WERI-Rb-1 (cell line): ENCODE data around the gene CCDC93.
"Not testable (repeated sequence)": the region's sequence is repeated elsewhere in the genome, so short reads cannot be mapped to it uniquely, and the experiment has no call there.

Experiments used
- DNase-seq: peaks from one replicate; pipeline ENCODE4 v3.0.0-alpha.2; 2020
- H3K27ac ChIP-seq: fragments of 250-450 bp; sonication (Bioruptor Pico); 2 replicates; pipeline ENCODE4 v1.5.1; 2020; ENCODE audit warnings: mild to moderate bottlenecking, moderate library complexity
- H3K27me3 ChIP-seq: fragments of 250-450 bp; sonication (Bioruptor Pico); 2 replicates; pipeline ENCODE4 v1.5.1; 2021; ENCODE audit warnings: mild to moderate bottlenecking, low read depth, moderate library complexity; ENCODE audit not compliant: insufficient read depth, severe bottlenecking
- H3K36me3 ChIP-seq: fragments of 250-450 bp; sonication (Bioruptor Pico); 2 replicates; pipeline ENCODE4 v1.5.1; 2020; ENCODE audit warnings: mild to moderate bottlenecking, moderate library complexity
- H3K4me3 ChIP-seq: 2 replicates; pipeline ENCODE4 v1.5.1; 2011; ENCODE audit warnings: low read depth, mild to moderate bottlenecking, control low read depth, low read length
- H3K9me3 ChIP-seq: fragments of 250-450 bp; sonication (Bioruptor Pico); 2 replicates; pipeline ENCODE4 v1.5.1; 2021; ENCODE audit warnings: mild to moderate bottlenecking, moderate library complexity; ENCODE audit not compliant: severe bottlenecking
- TF ChIP-seq, protein P1 (sequence below): IDR thresholded peaks from 2 replicates; pipeline ENCODE4 v1.5.1; 2011; ENCODE audit warnings: low read depth, mild to moderate bottlenecking, control low read depth, inconsistent platforms, low read length

Gene CCDC93

DNA sequence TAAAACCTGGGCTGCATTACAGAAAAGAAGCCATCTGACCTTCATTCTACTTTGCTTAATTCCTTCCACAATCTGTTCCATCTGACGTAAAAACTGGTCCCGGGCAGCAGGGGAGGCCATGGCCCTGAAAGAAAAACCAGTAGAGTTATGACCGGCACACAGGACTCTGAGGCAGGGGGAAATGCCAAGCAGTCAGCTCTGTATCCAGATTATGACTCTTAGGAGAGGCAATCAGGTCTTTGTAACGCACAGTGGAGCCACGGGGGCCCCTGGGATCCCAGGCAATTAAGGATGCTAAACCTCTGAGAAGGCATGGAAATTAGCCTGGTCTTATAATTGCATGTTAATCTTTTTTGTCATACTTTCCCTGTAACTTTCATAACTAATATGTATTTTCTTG lies 78.4 kb downstream of the CCDC93 start:
- H3K36me3 ChIP-seq = peaks cover 15% of the 10 kb centered on the region
- DNase-seq = peak; percentile 77
- H3K27ac ChIP-seq = peak overlapping the region; percentile 65
- no peaks in the 10 kb centered on the region for H3K27me3 ChIP-seq
- TF ChIP-seq, protein P1, sequence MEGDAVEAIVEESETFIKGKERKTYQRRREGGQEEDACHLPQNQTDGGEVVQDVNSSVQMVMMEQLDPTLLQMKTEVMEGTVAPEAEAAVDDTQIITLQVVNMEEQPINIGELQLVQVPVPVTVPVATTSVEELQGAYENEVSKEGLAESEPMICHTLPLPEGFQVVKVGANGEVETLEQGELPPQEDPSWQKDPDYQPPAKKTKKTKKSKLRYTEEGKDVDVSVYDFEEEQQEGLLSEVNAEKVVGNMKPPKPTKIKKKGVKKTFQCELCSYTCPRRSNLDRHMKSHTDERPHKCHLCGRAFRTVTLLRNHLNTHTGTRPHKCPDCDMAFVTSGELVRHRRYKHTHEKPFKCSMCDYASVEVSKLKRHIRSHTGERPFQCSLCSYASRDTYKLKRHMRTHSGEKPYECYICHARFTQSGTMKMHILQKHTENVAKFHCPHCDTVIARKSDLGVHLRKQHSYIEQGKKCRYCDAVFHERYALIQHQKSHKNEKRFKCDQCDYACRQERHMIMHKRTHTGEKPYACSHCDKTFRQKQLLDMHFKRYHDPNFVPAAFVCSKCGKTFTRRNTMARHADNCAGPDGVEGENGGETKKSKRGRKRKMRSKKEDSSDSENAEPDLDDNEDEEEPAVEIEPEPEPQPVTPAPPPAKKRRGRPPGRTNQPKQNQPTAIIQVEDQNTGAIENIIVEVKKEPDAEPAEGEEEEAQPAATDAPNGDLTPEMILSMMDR = no peak
- H3K4me3 ChIP-seq = no peak overlapping the region
- H3K9me3 ChIP-seq = no peaks in the 10 kb centered on the region

DNA sequence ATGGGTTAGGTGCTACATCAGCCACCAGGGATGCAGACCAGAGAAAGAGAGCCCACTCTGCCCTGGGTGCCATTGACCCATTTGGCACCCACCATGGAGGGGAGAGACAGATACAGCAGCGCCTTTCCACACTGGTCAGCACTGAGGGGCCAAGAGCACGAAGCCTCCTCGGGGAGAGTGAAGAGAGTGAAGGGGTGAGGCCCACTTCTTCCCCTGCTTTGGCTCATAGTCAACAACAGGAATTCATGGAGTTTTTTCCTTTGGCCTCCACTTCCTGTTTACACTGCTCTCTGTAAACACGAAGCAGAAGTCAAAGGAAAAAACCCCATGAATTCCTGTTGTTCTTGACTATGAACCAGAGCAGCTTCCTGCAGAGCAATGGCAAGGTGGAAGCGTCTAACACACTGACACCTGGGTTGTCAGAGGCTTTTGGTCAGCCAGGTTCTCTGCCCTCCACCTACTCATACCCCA lies 80.0 kb downstream of the CCDC93 start:
- peaks cover 15% of the 10 kb centered on the region for H3K36me3 ChIP-seq
- H3K9me3 ChIP-seq = no peaks in the 10 kb centered on the region
- no peak overlapping the region for H3K4me3 ChIP-seq
- no peak overlapping the region for H3K27ac ChIP-seq
- DNase-seq = no peak
- TF ChIP-seq, protein P1 = no peak
- H3K27me3 ChIP-seq = no peaks in the 10 kb centered on the region

DNA sequence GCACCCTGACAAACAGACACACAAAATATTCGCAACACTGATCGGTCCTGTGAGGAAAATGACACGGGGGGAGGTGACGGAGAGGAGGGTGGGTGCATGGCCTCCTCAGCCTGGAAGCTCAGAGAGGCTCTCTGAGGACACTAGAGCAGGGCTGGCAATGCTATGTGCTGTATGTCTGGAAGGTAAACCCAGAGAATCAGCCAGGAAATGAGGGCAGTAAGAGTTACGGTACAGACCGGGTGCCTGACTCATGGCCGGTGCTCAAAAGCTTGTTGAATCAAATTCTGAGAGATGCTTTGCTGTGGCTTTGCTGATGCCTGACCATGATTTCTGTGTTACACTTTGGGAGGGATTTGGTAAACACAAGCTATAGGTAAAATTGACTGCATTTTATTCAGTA lies 81.9 kb downstream of the CCDC93 start:
- TF ChIP-seq, protein P1 = no peak
- no peak overlapping the region for H3K4me3 ChIP-seq
- H3K36me3 ChIP-seq = peaks cover 15% of the 10 kb centered on the region
- H3K27ac ChIP-seq = no peak overlapping the region
- H3K27me3 ChIP-seq = no peaks in the 10 kb centered on the region
- H3K9me3 ChIP-seq = no peaks in the 10 kb centered on the region
- no peak for DNase-seq

DNA sequence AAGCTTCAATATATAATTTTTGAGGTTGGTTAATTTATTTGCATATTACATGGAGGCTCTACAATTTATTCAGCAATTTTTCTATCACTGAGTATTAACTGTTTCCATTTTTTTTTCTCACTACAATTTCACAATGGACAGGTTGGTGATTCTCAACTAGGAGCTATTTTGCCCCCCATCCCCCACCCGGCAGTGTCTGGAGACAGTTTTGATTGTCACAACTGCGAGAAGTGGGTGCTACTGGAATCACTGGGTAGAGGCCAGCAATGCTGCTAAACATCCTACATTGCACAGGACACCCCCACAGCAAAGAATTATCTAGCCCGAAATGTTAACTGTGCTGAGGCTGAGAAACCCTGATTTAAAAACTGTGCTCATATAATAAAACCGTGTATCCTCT lies 82.6 kb downstream of the CCDC93 start:
- no peak overlapping the region for H3K4me3 ChIP-seq
- no peaks in the 10 kb centered on the region for H3K27me3 ChIP-seq
- TF ChIP-seq, protein P1 = no peak
- H3K27ac ChIP-seq = no peak overlapping the region
- H3K9me3 ChIP-seq = no peaks in the 10 kb centered on the region
- no peak for DNase-seq
- peaks cover 15% of the 10 kb centered on the region for H3K36me3 ChIP-seq

DNA sequence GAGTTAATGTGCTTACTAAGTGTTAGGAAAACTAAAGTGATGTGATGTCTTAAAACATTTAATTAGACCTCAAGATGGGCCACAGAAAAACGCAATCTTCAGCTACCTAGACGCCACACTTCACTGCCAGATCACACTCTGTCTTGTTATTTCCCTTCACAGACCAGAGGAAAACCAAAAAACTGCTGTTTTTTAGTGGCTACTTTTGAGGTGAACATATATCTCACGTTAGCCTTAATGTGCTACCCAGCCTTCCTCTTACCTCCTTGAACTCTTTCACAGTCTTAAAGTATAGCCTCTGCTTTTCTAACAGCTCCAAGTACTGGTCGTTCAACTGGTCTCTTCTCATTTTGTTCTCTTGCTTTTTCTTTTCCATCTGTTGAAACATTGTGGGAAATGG lies 83.1 kb downstream of the CCDC93 start:
- DNase-seq = no peak
- H3K9me3 ChIP-seq = no peaks in the 10 kb centered on the region
- peaks cover 15% of the 10 kb centered on the region for H3K36me3 ChIP-seq
- TF ChIP-seq, protein P1 = no peak
- no peaks in the 10 kb centered on the region for H3K27me3 ChIP-seq
- H3K27ac ChIP-seq = no peak overlapping the region
- no peak overlapping the region for H3K4me3 ChIP-seq

DNA sequence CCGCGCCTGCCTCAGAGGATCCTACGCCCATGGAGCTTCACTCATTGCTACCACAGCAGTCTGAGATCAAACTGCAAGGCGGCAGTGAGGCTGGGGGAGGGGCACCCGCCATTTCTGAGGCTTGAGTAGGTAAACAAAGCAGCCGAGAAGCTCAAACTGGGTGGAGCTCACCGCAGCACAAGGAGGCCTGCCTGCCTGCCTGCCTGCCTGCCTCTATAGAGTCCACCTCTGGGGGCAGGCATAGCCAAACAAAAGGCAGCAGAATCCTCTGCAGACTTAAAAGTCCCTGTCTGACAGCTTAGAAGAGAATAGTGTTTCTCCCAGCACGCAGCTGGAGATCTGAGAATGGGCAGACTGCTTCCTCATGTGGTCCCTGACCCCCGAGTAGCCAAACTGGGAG lies 90.4 kb downstream of the CCDC93 start:
- not testable (repeated sequence) for H3K9me3 ChIP-seq, H3K4me3 ChIP-seq, H3K27ac ChIP-seq, H3K27me3 ChIP-seq
- H3K36me3 ChIP-seq = peaks cover 29% of the 10 kb centered on the region
- peak; percentile 27 for DNase-seq
